HCT116 (cell line): ENCODE data around the gene HNF1B. TPM values are rescaled to one million over a fixed set of nuclear protein-coding genes. Genes with fewer than 3 reads are reported as not detected.

ENCODE experiments used
- ATAC-seq: fragments of 200-7000 bp; cut with Tn5 transposase; 2 replicates; pipeline ENCODE4 v1.9.1; 2020; ENCODE audit warnings: mild to moderate bottlenecking, moderate library complexity
- BruUV-seq: library from RNA; stranded (reverse); fragments of 400-500 nt; replicated peaks from 2 replicates; lab custom pipeline; 2021; lab: Mats Ljungman, UMichigan
- CTCF ChIA-PET: fragments of 300-600 bp; sonication (Branson Sonifier 250); formaldehyde crosslinking; loops from one replicate; lab custom pipeline; 2021; ENCODE audit warnings: antibody characterized with exemption; lab: Charles Lee
- POLR2A ChIA-PET: fragments of 300-600, 350-600 bp; sonication (Branson Sonifier 250); formaldehyde crosslinking; loops from one replicate; lab custom pipeline; 2021; ENCODE audit warnings: antibody characterized with exemption; lab: Charles Lee
- RAD21 ChIA-PET, 2 experiments: fragments of 300-600 bp; sonication (Branson Sonifier 250); formaldehyde crosslinking; loops; one replicate each; lab custom pipeline; 2023; ENCODE audit warnings: low total read pairs in 2 of 2; ENCODE audit not compliant: uncharacterized antibody in 2 of 2, unreplicated experiment in 2 of 2, low non-redundant PET in 1 of 2; lab: Charles Lee
- DNase-seq: peaks from one replicate; pipeline ENCODE4 v3.0.0-alpha.2; 2010; ENCODE audit warnings: low read depth, low spot score
- H2AFZ ChIP-seq: fragments of 200-600 bp; shearing (Covaris generic), sonication (generic); 2 replicates; pipeline ENCODE4 v1.6.1; 2017; ENCODE audit warnings: low read depth, mixed run types, mixed read lengths, antibody characterized with exemption, low read length; ENCODE audit not compliant: poor library complexity, severe bottlenecking
- H3K27ac ChIP-seq: 2 replicates; pipeline ENCODE4 v1.5.1; 2012; ENCODE audit warnings: low read depth, low read length
- H3K27me3 ChIP-seq: fragments of 200-600 bp; sonication (generic); 2 replicates; pipeline ENCODE4 v1.6.1; 2016; ENCODE audit warnings: mixed run types, low read length, mixed read lengths; ENCODE audit not compliant: insufficient read depth
- H3K36me3 ChIP-seq, 2 experiments: fragments of 200-500 bp in 1 of 2; fragments of 200-600 bp in 1 of 2; sonication (Bioruptor generic) in 1 of 2; sonication (generic) in 1 of 2; 2 replicates each; pipeline versions ENCODE4 v1.5.1 to v1.6.1; 2014 to 2016; ENCODE audit warnings: low read length in 2 of 2, inconsistent platforms in 1 of 2, mixed read lengths in 1 of 2, mixed run types in 1 of 2; ENCODE audit not compliant: insufficient read depth in 2 of 2, control insufficient read depth in 1 of 2
- H3K4me1 ChIP-seq, 2 experiments: fragments of 200-600 bp in 1 of 2; sonication (generic) in 1 of 2; 2 replicates each; pipeline versions ENCODE4 v1.5.1 to v1.6.1; 2012 to 2017; ENCODE audit warnings: low read length in 2 of 2, inconsistent platforms in 1 of 2, mild to moderate bottlenecking in 1 of 2, mixed read lengths in 1 of 2, mixed run types in 1 of 2, moderate library complexity in 1 of 2; ENCODE audit not compliant: insufficient read depth in 2 of 2, control insufficient read depth in 1 of 2
- H3K4me2 ChIP-seq: fragments of 200-600 bp; sonication (generic); 2 replicates; pipeline ENCODE4 v1.6.1; 2017; ENCODE audit warnings: mixed run types, low read length, mixed read lengths
- H3K4me3 ChIP-seq, 2 experiments: fragments of 200-600 bp in 1 of 2; sonication (generic) in 1 of 2; replicated peaks in 1 of 2; 2 replicates each; pipeline ENCODE4 v1.5.1; 2011 to 2016; ENCODE audit warnings: low read length in 2 of 2, control low read depth in 1 of 2, low read depth in 1 of 2, mild to moderate bottlenecking in 1 of 2, mixed read lengths in 1 of 2, mixed run types in 1 of 2
- H3K79me2 ChIP-seq: fragments of 200-600 bp; sonication (generic); 2 replicates; pipeline ENCODE4 v1.6.1; 2017; ENCODE audit warnings: mild to moderate bottlenecking, mixed run types, low read length, moderate library complexity, mixed read lengths; ENCODE audit not compliant: insufficient read depth
- H3K9ac ChIP-seq: fragments of 200-600 bp; sonication (generic); 2 replicates; pipeline ENCODE4 v1.6.1; 2016; ENCODE audit warnings: low read length, mixed read lengths
- H3K9me2 ChIP-seq: fragments of 200-600 bp; sonication (generic), shearing (Covaris generic); 2 replicates; pipeline ENCODE4 v1.6.1; 2017; ENCODE audit warnings: mixed run types, mild to moderate bottlenecking, moderate library complexity; ENCODE audit not compliant: insufficient read depth
- H3K9me3 ChIP-seq, 2 experiments: fragments of 200-500 bp in 1 of 2; fragments of 200-600 bp in 1 of 2; sonication (Bioruptor generic) in 1 of 2; sonication (generic) in 1 of 2; 2 replicates each; pipeline ENCODE4 v1.6.1; 2014 to 2017; ENCODE audit warnings: low read length in 2 of 2, mixed read lengths in 2 of 2, inconsistent platforms in 1 of 2, low read depth in 1 of 2, mild to moderate bottlenecking in 1 of 2, mixed run types in 1 of 2, moderate library complexity in 1 of 2; ENCODE audit not compliant: control insufficient read depth in 1 of 2, insufficient read depth in 1 of 2
- H4K20me1 ChIP-seq: fragments of 200-600 bp; sonication (generic), shearing (Covaris generic); 2 replicates; pipeline ENCODE4 v1.6.1; 2017; ENCODE audit warnings: mixed run types, mild to moderate bottlenecking, moderate library complexity; ENCODE audit not compliant: insufficient read depth
- CBX3 ChIP-seq: IDR thresholded peaks from 2 replicates; pipeline ENCODE4 v1.6.1; 2012; ENCODE audit warnings: low read depth
- EZH2 ChIP-seq: fragments of 200-600 bp; sonication (generic); IDR thresholded peaks from 2 replicates; pipeline ENCODE4 v1.6.1; 2017; ENCODE audit warnings: antibody characterized with exemption, mixed run types
- JUND ChIP-seq: IDR thresholded peaks from 2 replicates; pipeline ENCODE4 v1.6.1; 2012
- POLR2AphosphoS5 ChIP-seq: IDR thresholded peaks from 2 replicates; pipeline ENCODE4 v1.6.1; 2011; ENCODE audit warnings: mild to moderate bottlenecking, low read depth, low read length, moderate library complexity
- RAD21 ChIP-seq: IDR thresholded peaks from 2 replicates; pipeline ENCODE4 v1.6.1; 2012; ENCODE audit warnings: low read depth, mild to moderate bottlenecking
- REST ChIP-seq: IDR thresholded peaks from 2 replicates; pipeline ENCODE4 v1.6.1; 2012; ENCODE audit warnings: low read depth
- SP1 ChIP-seq: IDR thresholded peaks from 2 replicates; pipeline ENCODE4 v1.6.1; 2012; ENCODE audit warnings: low read depth
- SRF ChIP-seq: IDR thresholded peaks from 2 replicates; pipeline ENCODE4 v1.6.1; 2012; ENCODE audit warnings: low read depth
- TCF7L2 ChIP-seq: IDR thresholded peaks from 2 replicates; pipeline ENCODE4 v1.7.0; 2011; ENCODE audit warnings: borderline replicate concordance, inconsistent platforms; ENCODE audit not compliant: insufficient read depth, insufficient read length; ENCODE audit errors: extremely low read depth
- ZFX ChIP-seq: fragments of 450-650 bp; IDR thresholded peaks from 2 replicates; pipeline ENCODE4 v1.6.1; 2017
- ZNF274 ChIP-seq: fragments of 200-500 bp; sonication (Bioruptor generic); IDR thresholded peaks from 2 replicates; pipeline ENCODE4 v1.6.1; 2014; ENCODE audit warnings: mild to moderate bottlenecking, low read depth, low read length, inconsistent platforms
- intact Hi-C: fragments of 100-400 bp; cut with micrococcal nuclease; formaldehyde crosslinking; loops from 2 replicates; pipeline ENCODE4 v1.10.0; 2022
- total RNA-seq: library from RNA; stranded (reverse); gene quantifications from one replicate; pipeline ENCODE4 v1.2.1, GENCODE V29; 2021; ENCODE audit not compliant: unreplicated experiment

Gene HNF1B
- total RNA-seq, 1 experiment from 2014 or later = 3.6 TPM

DNA sequence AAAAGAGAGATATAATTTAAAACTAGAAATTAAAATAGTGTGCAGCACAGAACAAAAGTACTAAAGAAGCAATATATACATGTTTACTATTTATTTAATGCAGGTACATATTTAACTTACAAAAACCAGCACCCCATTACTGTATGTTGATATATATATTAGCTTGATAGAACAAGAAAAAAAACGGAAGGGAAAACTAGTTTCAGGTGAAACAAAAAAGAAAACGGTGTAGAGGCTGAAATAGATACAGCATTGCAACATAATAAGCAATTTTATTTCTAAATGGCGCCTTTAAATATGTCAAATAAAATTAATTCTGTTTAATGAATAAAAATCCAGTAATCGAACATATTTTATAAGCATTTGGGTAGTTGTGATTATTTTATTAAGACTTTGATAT, 3.9 kb downstream of the HNF1B start:
- Histone ChIP-seq H3K9me2 (no peaks in the 10 kb centered on the region), H3K4me1 (peaks cover 0 to 22% of the 10 kb centered on the region in 2 experiments; a peak in 2 of 4 replicates), H2AFZ (no peak overlapping the region), H3K36me3 (no peaks in the 10 kb centered on the region), H3K9me3 (no peaks in the 10 kb centered on the region), H3K79me2 (peaks cover 31% of the 10 kb centered on the region), H3K9ac (no peak overlapping the region), H3K27me3 (no peaks in the 10 kb centered on the region), H3K4me2 (peak overlapping the region; percentile 81; the same call in 1 of the 2 replicates), H3K4me3 (no peak overlapping the region), H4K20me1 (no peaks in the 10 kb centered on the region), H3K27ac (no peak overlapping the region)
- ATAC-seq (no peak), DNase-seq (no peak)
- POLR2A ChIA-PET = no interaction called here
- CTCF ChIA-PET = no interaction called here
- RAD21 ChIA-PET = no interaction called here
- BruUV-seq = no TSS peak
- no peak for TF ChIP-seq SP1
- TF ChIP-seq POLR2AphosphoS5 = no peak
- no peak for TF ChIP-seq CBX3
- TF ChIP-seq ZFX = no peak
- TF ChIP-seq TCF7L2 = no peak
- TF ChIP-seq JUND = no peak
- no peak for TF ChIP-seq SRF
- TF ChIP-seq EZH2 = no peak
- TF ChIP-seq REST = no peak
- TF ChIP-seq ZNF274 = no peak
- no peak for TF ChIP-seq RAD21
- intact Hi-C loops = loop anchor here (5.0 kb wide), 1 partner anchor 34 kb away; no protein-coding TSS in a partner anchor
